HCT116 (cell line): Measurements from ENCODE around the gene DIDO1. TPM values are rescaled to one million over a fixed set of nuclear protein-coding genes. Genes with fewer than 3 reads are reported as not detected.

ENCODE experiments used
- ATAC-seq: fragments of 200-7000 bp; cut with Tn5 transposase; 2 replicates; pipeline ENCODE4 v1.9.1; 2020; ENCODE audit warnings: mild to moderate bottlenecking, moderate library complexity
- BruUV-seq: library from RNA; stranded (reverse); fragments of 400-500 nt; replicated peaks from 2 replicates; lab custom pipeline; 2021; lab: Mats Ljungman, UMichigan
- CTCF ChIA-PET: fragments of 300-600 bp; sonication (Branson Sonifier 250); formaldehyde crosslinking; loops from one replicate; lab custom pipeline; 2021; ENCODE audit warnings: antibody characterized with exemption; lab: Charles Lee
- POLR2A ChIA-PET: fragments of 300-600, 350-600 bp; sonication (Branson Sonifier 250); formaldehyde crosslinking; loops from one replicate; lab custom pipeline; 2021; ENCODE audit warnings: antibody characterized with exemption; lab: Charles Lee
- RAD21 ChIA-PET, 2 experiments: fragments of 300-600 bp; sonication (Branson Sonifier 250); formaldehyde crosslinking; loops; one replicate each; lab custom pipeline; 2023; ENCODE audit warnings: low total read pairs in 2 of 2; ENCODE audit not compliant: uncharacterized antibody in 2 of 2, unreplicated experiment in 2 of 2, low non-redundant PET in 1 of 2; lab: Charles Lee
- DNase-seq: peaks from one replicate; pipeline ENCODE4 v3.0.0-alpha.2; 2010; ENCODE audit warnings: low read depth, low spot score
- H2AFZ ChIP-seq: fragments of 200-600 bp; shearing (Covaris generic), sonication (generic); 2 replicates; pipeline ENCODE4 v1.6.1; 2017; ENCODE audit warnings: low read depth, mixed run types, mixed read lengths, antibody characterized with exemption, low read length; ENCODE audit not compliant: poor library complexity, severe bottlenecking
- H3K27ac ChIP-seq: 2 replicates; pipeline ENCODE4 v1.5.1; 2012; ENCODE audit warnings: low read depth, low read length
- H3K27me3 ChIP-seq: fragments of 200-600 bp; sonication (generic); 2 replicates; pipeline ENCODE4 v1.6.1; 2016; ENCODE audit warnings: mixed run types, low read length, mixed read lengths; ENCODE audit not compliant: insufficient read depth
- H3K36me3 ChIP-seq, 2 experiments: fragments of 200-500 bp in 1 of 2; fragments of 200-600 bp in 1 of 2; sonication (Bioruptor generic) in 1 of 2; sonication (generic) in 1 of 2; 2 replicates each; pipeline versions ENCODE4 v1.5.1 to v1.6.1; 2014 to 2016; ENCODE audit warnings: low read length in 2 of 2, inconsistent platforms in 1 of 2, mixed read lengths in 1 of 2, mixed run types in 1 of 2; ENCODE audit not compliant: insufficient read depth in 2 of 2, control insufficient read depth in 1 of 2
- H3K4me1 ChIP-seq, 2 experiments: fragments of 200-600 bp in 1 of 2; sonication (generic) in 1 of 2; 2 replicates each; pipeline versions ENCODE4 v1.5.1 to v1.6.1; 2012 to 2017; ENCODE audit warnings: low read length in 2 of 2, inconsistent platforms in 1 of 2, mild to moderate bottlenecking in 1 of 2, mixed read lengths in 1 of 2, mixed run types in 1 of 2, moderate library complexity in 1 of 2; ENCODE audit not compliant: insufficient read depth in 2 of 2, control insufficient read depth in 1 of 2
- H3K4me2 ChIP-seq: fragments of 200-600 bp; sonication (generic); 2 replicates; pipeline ENCODE4 v1.6.1; 2017; ENCODE audit warnings: mixed run types, low read length, mixed read lengths
- H3K4me3 ChIP-seq, 2 experiments: fragments of 200-600 bp in 1 of 2; sonication (generic) in 1 of 2; replicated peaks in 1 of 2; 2 replicates each; pipeline ENCODE4 v1.5.1; 2011 to 2016; ENCODE audit warnings: low read length in 2 of 2, control low read depth in 1 of 2, low read depth in 1 of 2, mild to moderate bottlenecking in 1 of 2, mixed read lengths in 1 of 2, mixed run types in 1 of 2
- H3K79me2 ChIP-seq: fragments of 200-600 bp; sonication (generic); 2 replicates; pipeline ENCODE4 v1.6.1; 2017; ENCODE audit warnings: mild to moderate bottlenecking, mixed run types, low read length, moderate library complexity, mixed read lengths; ENCODE audit not compliant: insufficient read depth
- H3K9ac ChIP-seq: fragments of 200-600 bp; sonication (generic); 2 replicates; pipeline ENCODE4 v1.6.1; 2016; ENCODE audit warnings: low read length, mixed read lengths
- H3K9me2 ChIP-seq: fragments of 200-600 bp; sonication (generic), shearing (Covaris generic); 2 replicates; pipeline ENCODE4 v1.6.1; 2017; ENCODE audit warnings: mixed run types, mild to moderate bottlenecking, moderate library complexity; ENCODE audit not compliant: insufficient read depth
- H3K9me3 ChIP-seq, 2 experiments: fragments of 200-500 bp in 1 of 2; fragments of 200-600 bp in 1 of 2; sonication (Bioruptor generic) in 1 of 2; sonication (generic) in 1 of 2; 2 replicates each; pipeline ENCODE4 v1.6.1; 2014 to 2017; ENCODE audit warnings: low read length in 2 of 2, mixed read lengths in 2 of 2, inconsistent platforms in 1 of 2, low read depth in 1 of 2, mild to moderate bottlenecking in 1 of 2, mixed run types in 1 of 2, moderate library complexity in 1 of 2; ENCODE audit not compliant: control insufficient read depth in 1 of 2, insufficient read depth in 1 of 2
- H4K20me1 ChIP-seq: fragments of 200-600 bp; sonication (generic), shearing (Covaris generic); 2 replicates; pipeline ENCODE4 v1.6.1; 2017; ENCODE audit warnings: mixed run types, mild to moderate bottlenecking, moderate library complexity; ENCODE audit not compliant: insufficient read depth
- CBX3 ChIP-seq: IDR thresholded peaks from 2 replicates; pipeline ENCODE4 v1.6.1; 2012; ENCODE audit warnings: low read depth
- CEBPB ChIP-seq: IDR thresholded peaks from 2 replicates; pipeline ENCODE4 v1.6.1; 2012; ENCODE audit warnings: low read depth
- CTCF ChIP-seq, 3 experiments: fragments of 200-600 bp in 1 of 3; sonication (generic) in 1 of 3; IDR thresholded peaks in 2 of 3; conservative IDR thresholded peaks in 1 of 3; 2 replicates each; pipeline ENCODE4 v1.5.1; 2012 to 2017; ENCODE audit warnings: low read depth in 2 of 3, low read length in 2 of 3, antibody characterized with exemption in 1 of 3, borderline replicate concordance in 1 of 3, control low read depth in 1 of 3, mild to moderate bottlenecking in 1 of 3, mixed read lengths in 1 of 3, mixed run types in 1 of 3, moderate library complexity in 1 of 3; ENCODE audit not compliant: insufficient read depth in 1 of 3
- EGR1 ChIP-seq: IDR thresholded peaks from 2 replicates; pipeline ENCODE4 v1.6.1; 2012; ENCODE audit warnings: low read depth
- ELF1 ChIP-seq: IDR thresholded peaks from 2 replicates; pipeline ENCODE4 v1.6.1; 2012; ENCODE audit warnings: low read depth, borderline replicate concordance
- EZH2phosphoT487 ChIP-seq: fragments of 200-600 bp; IDR thresholded peaks from 2 replicates; pipeline ENCODE4 v1.6.1; 2018; ENCODE audit warnings: antibody characterized with exemption, borderline replicate concordance
- FOSL1 ChIP-seq: IDR thresholded peaks from 2 replicates; pipeline ENCODE4 v1.6.1; 2012; ENCODE audit warnings: low read depth
- JUND ChIP-seq: IDR thresholded peaks from 2 replicates; pipeline ENCODE4 v1.6.1; 2012
- MAX ChIP-seq: IDR thresholded peaks from 2 replicates; pipeline ENCODE4 v1.6.1; 2012
- POLR2A ChIP-seq: IDR thresholded peaks from 2 replicates; pipeline ENCODE4 v1.7.0; 2011; ENCODE audit warnings: borderline replicate concordance; ENCODE audit not compliant: insufficient read depth, insufficient read length; ENCODE audit errors: extremely low read depth
- POLR2AphosphoS5 ChIP-seq: IDR thresholded peaks from 2 replicates; pipeline ENCODE4 v1.6.1; 2011; ENCODE audit warnings: mild to moderate bottlenecking, low read depth, low read length, moderate library complexity
- RAD21 ChIP-seq: IDR thresholded peaks from 2 replicates; pipeline ENCODE4 v1.6.1; 2012; ENCODE audit warnings: low read depth, mild to moderate bottlenecking
- REST ChIP-seq: IDR thresholded peaks from 2 replicates; pipeline ENCODE4 v1.6.1; 2012; ENCODE audit warnings: low read depth
- SIN3A ChIP-seq: IDR thresholded peaks from 2 replicates; pipeline ENCODE4 v1.6.1; 2012; ENCODE audit warnings: low read depth
- SP1 ChIP-seq: IDR thresholded peaks from 2 replicates; pipeline ENCODE4 v1.6.1; 2012; ENCODE audit warnings: low read depth
- SRF ChIP-seq: IDR thresholded peaks from 2 replicates; pipeline ENCODE4 v1.6.1; 2012; ENCODE audit warnings: low read depth
- YY1 ChIP-seq: IDR thresholded peaks from 2 replicates; pipeline ENCODE4 v1.6.1; 2011; ENCODE audit warnings: low read length, low read depth, moderate library complexity, mild to moderate bottlenecking; ENCODE audit not compliant: insufficient replicate concordance; ENCODE audit errors: extremely low read depth
- ZBTB33 ChIP-seq: IDR thresholded peaks from 2 replicates; pipeline ENCODE4 v1.6.1; 2011; ENCODE audit warnings: mild to moderate bottlenecking, low read length, moderate library complexity; ENCODE audit not compliant: insufficient replicate concordance; ENCODE audit errors: extremely low read depth
- ZFX ChIP-seq: fragments of 450-650 bp; IDR thresholded peaks from 2 replicates; pipeline ENCODE4 v1.6.1; 2017
- ZNF274 ChIP-seq: fragments of 200-500 bp; sonication (Bioruptor generic); IDR thresholded peaks from 2 replicates; pipeline ENCODE4 v1.6.1; 2014; ENCODE audit warnings: mild to moderate bottlenecking, low read depth, low read length, inconsistent platforms
- intact Hi-C: fragments of 100-400 bp; cut with micrococcal nuclease; formaldehyde crosslinking; loops from 2 replicates; pipeline ENCODE4 v1.10.0; 2022
- total RNA-seq: library from RNA; stranded (reverse); gene quantifications from one replicate; pipeline ENCODE4 v1.2.1, GENCODE V29; 2021; ENCODE audit not compliant: unreplicated experiment

The DIDO1 gene
- total RNA-seq, 1 experiment from 2014 or later = 41.4 TPM

GRCh38 chr20:62852841-62853240, 73.5 kb downstream of the DIDO1 start:
- no peaks in the 10 kb centered on the region for H4K20me1 ChIP-seq
- ATAC-seq = no peak
- no peak for DNase-seq
- no peaks in the 10 kb centered on the region for H3K4me1 ChIP-seq
- no peaks in the 10 kb centered on the region for H3K9me3 ChIP-seq
- no peak overlapping the region for H3K4me3 ChIP-seq
- H3K4me2 ChIP-seq = no peak overlapping the region
- intact Hi-C loops = no loop called here
- H3K79me2 ChIP-seq = peaks cover 10% of the 10 kb centered on the region; the same call in 1 of the 2 replicates
- no TSS peak for BruUV-seq
- POLR2A ChIA-PET = no interaction called here
- RAD21 ChIA-PET = no interaction called here
- H3K9ac ChIP-seq = no peak overlapping the region
- CTCF ChIA-PET = no interaction called here
- H3K36me3 ChIP-seq = peaks cover 19 to 44% of the 10 kb centered on the region in 2 experiments; a peak in 3 of 4 replicates
- H2AFZ ChIP-seq = no peak overlapping the region
- H3K9me2 ChIP-seq = no peaks in the 10 kb centered on the region
- H3K27me3 ChIP-seq = no peaks in the 10 kb centered on the region
- H3K27ac ChIP-seq = no peak overlapping the region
- TF ChIP-seq CTCF (IDR thresholded peaks at IDR 0.05 in 2 of 3, conservative IDR thresholded peaks at IDR 0.05 in 1 of 3; ENCODE audit: borderline replicate concordance in 1 of 3, insufficient read depth in 1 of 3, low read depth in 2 of 3, low read length in 2 of 3) = no peak
- TF ChIP-seq SIN3A = no peak
- TF ChIP-seq JUND = no peak
- no peak for TF ChIP-seq FOSL1
- TF ChIP-seq POLR2AphosphoS5 = no peak
- TF ChIP-seq REST = no peak
- no peak for TF ChIP-seq ELF1
- no peak for TF ChIP-seq MAX
- no peak for TF ChIP-seq EZH2phosphoT487
- TF ChIP-seq POLR2A = no peak
- no peak for TF ChIP-seq ZNF274
- TF ChIP-seq YY1 = no peak
- TF ChIP-seq ZFX = no peak
- TF ChIP-seq SP1 = no peak
- TF ChIP-seq SRF = no peak
- no peak for TF ChIP-seq CEBPB
- TF ChIP-seq CBX3 = no peak
- TF ChIP-seq ZBTB33 = no peak
- no peak for TF ChIP-seq EGR1
- TF ChIP-seq RAD21 = no peak
